ENCODE results near the gene PFN1. TPM values are rescaled to one million over a fixed set of nuclear protein-coding genes. Genes with fewer than 3 reads are reported as not detected.
"Not testable (repeated sequence)": the region's sequence is repeated elsewhere in the genome, so short reads cannot be mapped to it uniquely, and the experiment has no call there.

Gene PFN1
- total and polyA plus RNA-seq, 2 experiments from 2014 or later, result 886 to 2,247 TPM

- in situ Hi-C loops (cut with MboI), result no loop called here
- Histone ChIP-seq H3K27ac (no peak overlapping the region), H4K20me1 (ENCODE audit: insufficient read depth) (no peaks in the 10 kb centered on the region), H3K4me2 (ENCODE audit: unreplicated experiment) (no peak overlapping the region), H3K9ac (no peak overlapping the region), H3K79me2 (ENCODE audit: insufficient read depth) (peaks cover under 1% of the 10 kb centered on the region; the same call in 1 of the 2 replicates), H3K27me3 (replicated peaks; ENCODE audit: insufficient read depth) (no peaks in the 10 kb centered on the region), H3K9me3 (ENCODE audit: low read depth) (no peaks in the 10 kb centered on the region), H2AFZ (no peak overlapping the region), H3K4me3 (no peak overlapping the region), H3K9me2 (ENCODE audit: insufficient read depth) (no peaks in the 10 kb centered on the region), H3F3A (ENCODE audit: insufficient read depth) (no peaks in the 10 kb centered on the region), H3K36me3 (ENCODE audit: low read depth) (no peaks in the 10 kb centered on the region), H3K4me1 (ENCODE audit: insufficient read depth) (no peaks in the 10 kb centered on the region)
- no peak for DNase-seq
- 83 to 88% methylated on average over 12 of the region's 12 CpGs for WGBS, 2 experiments (ENCODE audit: low coverage in 1 of 2, low lambda C conversion rate in 2 of 2, missing lambda C conversion rate in 2 of 2)
- TF ChIP-seq EZH2 (IDR thresholded peaks at IDR 0.05; ENCODE audit: insufficient read depth, poor library complexity, severe bottlenecking), result no peak
- TF ChIP-seq EZH2phosphoT487 (IDR thresholded peaks at IDR 0.05; ENCODE audit: insufficient read depth, low read depth), result no peak
These were observed 15.6 kb downstream of the PFN1 start for GRCh38 chr17:4932756-4933155.

GRCh38 chr17:4931963-4932362 lies 16.4 kb downstream of the PFN1 start, which contains the start of gene GP1BA:
TSS of gene GP1BA (plus strand) at chr17:4932277. CDS start at chr17:4932605, 328 bp downstream.
- no peaks in the 10 kb centered on the region for H3K9me3 ChIP-seq (ENCODE audit: low read depth)
- no peak for DNase-seq
- no peak within 1 kb of the TSS for H3K4me3 ChIP-seq
- H3K27ac ChIP-seq, result no peak within 1 kb of the TSS
- no peaks in the 10 kb centered on the region for H3K4me1 ChIP-seq (ENCODE audit: insufficient read depth)
- no peaks in the 10 kb centered on the region for H3F3A ChIP-seq (ENCODE audit: insufficient read depth)
- H3K4me2 ChIP-seq (ENCODE audit: unreplicated experiment), result no peak within 1 kb of the TSS
- no peaks in the 10 kb centered on the region for H4K20me1 ChIP-seq (ENCODE audit: insufficient read depth)
- no peaks in the 10 kb centered on the region for H3K79me2 ChIP-seq (ENCODE audit: insufficient read depth)
- in situ Hi-C loops (cut with MboI), result no loop called here
- H3K36me3 ChIP-seq (ENCODE audit: low read depth), result no peaks in the 10 kb centered on the region
- WGBS, 2 experiments (ENCODE audit: low coverage in 1 of 2, low lambda C conversion rate in 2 of 2, missing lambda C conversion rate in 2 of 2), result 98% methylated on average over 13 to 14 of the region's 14 CpGs
- H3K9me2 ChIP-seq (ENCODE audit: insufficient read depth), result no peaks in the 10 kb centered on the region
- H2AFZ ChIP-seq, result no peak within 1 kb of the TSS
- H3K27me3 ChIP-seq (replicated peaks; ENCODE audit: insufficient read depth), result no peaks in the 10 kb centered on the region
- TF ChIP-seq EZH2phosphoT487 (IDR thresholded peaks at IDR 0.05; ENCODE audit: insufficient read depth, low read depth) (no peak), EZH2 (IDR thresholded peaks at IDR 0.05; ENCODE audit: insufficient read depth, poor library complexity, severe bottlenecking) (no peak)
- H3K9ac ChIP-seq, result no peak within 1 kb of the TSS

- Histone ChIP-seq H2AFZ (no peak overlapping the region), H3K9me3 (ENCODE audit: low read depth) (no peaks in the 10 kb centered on the region), H3K9ac (no peak overlapping the region), H3K79me2 (ENCODE audit: insufficient read depth) (no peaks in the 10 kb centered on the region), H3F3A (ENCODE audit: insufficient read depth) (no peaks in the 10 kb centered on the region), H3K27me3 (replicated peaks; ENCODE audit: insufficient read depth) (no peaks in the 10 kb centered on the region), H3K9me2 (ENCODE audit: insufficient read depth) (no peaks in the 10 kb centered on the region), H4K20me1 (ENCODE audit: insufficient read depth) (no peaks in the 10 kb centered on the region), H3K4me2 (ENCODE audit: unreplicated experiment) (no peak overlapping the region), H3K4me3 (no peak overlapping the region), H3K36me3 (ENCODE audit: low read depth) (no peaks in the 10 kb centered on the region), H3K4me1 (ENCODE audit: insufficient read depth) (no peaks in the 10 kb centered on the region), H3K27ac (no peak overlapping the region)
- 96 to 98% methylated on average over 18 of the region's 18 CpGs for WGBS, 2 experiments (ENCODE audit: low coverage in 1 of 2, low lambda C conversion rate in 2 of 2, missing lambda C conversion rate in 2 of 2)
- no peak for DNase-seq
- in situ Hi-C loops (cut with MboI), result no loop called here
- TF ChIP-seq EZH2 (IDR thresholded peaks at IDR 0.05; ENCODE audit: insufficient read depth, poor library complexity, severe bottlenecking) (no peak), EZH2phosphoT487 (IDR thresholded peaks at IDR 0.05; ENCODE audit: insufficient read depth, low read depth) (no peak)
These were observed 19.4 kb downstream of the PFN1 start for GRCh38 chr17:4928881-4929280.

GRCh38 chr17:4926577-4927335 lies 21.6 kb downstream of the PFN1 start:
- H3K9me2 ChIP-seq (ENCODE audit: insufficient read depth); H3K4me2 ChIP-seq (ENCODE audit: unreplicated experiment); H3K4me3 ChIP-seq; H2AFZ ChIP-seq; H3K9ac ChIP-seq; DNase-seq; H3F3A ChIP-seq (ENCODE audit: insufficient read depth); H3K9me3 ChIP-seq (ENCODE audit: low read depth); H3K27me3 ChIP-seq (replicated peaks; ENCODE audit: insufficient read depth); H3K36me3 ChIP-seq (ENCODE audit: low read depth); in situ Hi-C loops (cut with MboI); H3K4me1 ChIP-seq (ENCODE audit: insufficient read depth); H3K27ac ChIP-seq; H3K79me2 ChIP-seq (ENCODE audit: insufficient read depth); H4K20me1 ChIP-seq (ENCODE audit: insufficient read depth): not testable (repeated sequence)
- 88 to 91% methylated on average over 14 to 24 of the region's 24 CpGs for WGBS, 2 experiments (ENCODE audit: low coverage in 1 of 2, low lambda C conversion rate in 2 of 2, missing lambda C conversion rate in 2 of 2)
